Muscle of leg (tissue), 11 donors: ENCODE data around the gene ZKSCAN4. TPM values are rescaled to one million over a fixed set of nuclear protein-coding genes. Genes with fewer than 3 reads are reported as not detected.

Source experiments
- DNase-seq: peaks from one replicate; pipeline ENCODE4 v3.0.0; 2013
- H3K27ac ChIP-seq: one replicate; pipeline ENCODE4 v1.5.1; 2013; ENCODE audit warnings: mild to moderate bottlenecking, low read length, control low read depth
- H3K27me3 ChIP-seq: one replicate; pipeline ENCODE4 v1.6.1; 2013; ENCODE audit warnings: low read length; ENCODE audit not compliant: control insufficient read depth, insufficient read depth
- H3K36me3 ChIP-seq: one replicate; pipeline ENCODE4 v1.6.1; 2013; ENCODE audit warnings: low read length; ENCODE audit not compliant: control insufficient read depth, insufficient read depth
- H3K4me1 ChIP-seq: one replicate; pipeline ENCODE4 v1.6.1; 2013; ENCODE audit warnings: low read length; ENCODE audit not compliant: control insufficient read depth, insufficient read depth
- H3K4me3 ChIP-seq: one replicate; pipeline ENCODE4 v1.5.1; 2013; ENCODE audit warnings: low read length, control low read depth
- H3K9me3 ChIP-seq: replicated peaks from 2 replicates; pipeline ENCODE4 v1.6.1; 2013; ENCODE audit warnings: low read depth, low read length; ENCODE audit not compliant: control insufficient read depth
- WGBS: methylation state at CpG from one replicate; pipeline ENCODE4 v1.1.5; 2013; ENCODE audit warnings: missing lambda C conversion rate; ENCODE audit not compliant: insufficient coverage; 5-methylcytosine and 5-hydroxymethylcytosine counted together
- polyA plus RNA-seq, 8 donors: library from polyadenylated mRNA; unstranded; fragments of 120-200 nt; gene quantifications; one replicate each; pipeline versions ENCODE4 v1.2.1 to v1.2.3, GENCODE V29; 2013; ENCODE audit warnings: inconsistent platforms in 1 of 8, low replicate concordance in 1 of 8; ENCODE audit not compliant: insufficient read length in 8 of 8, insufficient read depth in 1 of 8
- total RNA-seq: library from RNA; stranded (reverse); fragments of 120-200 nt; gene quantifications from one replicate; pipeline ENCODE4 v1.2.4, GENCODE V29; 2013

ZKSCAN4 gene
- total and polyA plus RNA-seq, 9 donors = 4.8 to 7.0 (median 5.6) TPM

DNA sequence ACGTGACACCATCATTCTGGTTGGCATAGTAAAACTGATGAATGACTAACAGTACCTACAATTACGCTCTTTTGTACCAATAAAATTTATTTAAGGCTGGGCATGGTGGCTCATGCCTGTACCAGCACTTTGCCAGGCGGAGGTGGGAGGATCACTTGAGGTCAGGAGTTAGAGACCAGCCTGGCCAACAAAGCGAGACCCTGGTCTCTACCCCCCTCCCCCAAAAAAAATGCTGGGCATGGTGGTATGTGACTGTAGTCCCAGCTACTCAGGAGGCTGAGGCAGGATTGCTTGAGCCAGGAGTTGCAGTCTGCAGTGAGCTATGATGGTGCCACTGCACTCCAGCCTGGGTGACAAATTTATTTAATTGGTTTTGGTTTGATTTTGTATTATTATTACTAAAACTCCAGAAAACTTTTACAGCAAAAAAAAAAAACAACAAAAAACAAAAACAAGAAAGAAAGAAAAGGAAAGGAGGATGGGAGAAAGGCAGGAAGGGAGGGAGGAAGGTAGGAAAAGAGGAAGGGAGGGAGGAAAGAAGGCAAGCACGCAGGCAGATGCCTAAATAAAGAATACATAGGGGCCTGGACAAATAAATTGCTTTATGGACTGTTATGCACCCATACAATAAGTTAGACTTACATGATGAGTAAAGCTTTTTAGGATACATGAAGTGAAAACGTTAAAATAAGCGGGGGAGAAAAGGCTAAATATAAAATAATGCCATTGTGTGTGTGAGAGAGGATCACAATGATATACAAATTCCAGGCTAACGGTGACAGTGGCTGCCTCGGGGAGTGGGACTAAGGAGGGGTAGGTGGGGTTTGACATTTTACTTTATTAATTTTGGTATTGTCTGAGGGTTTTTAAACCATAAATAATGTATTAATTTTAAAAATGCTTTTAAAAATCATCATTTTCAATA is 27.7 kb downstream of the ZKSCAN4 start:
- H3K9me3 ChIP-seq = no peaks in the 10 kb centered on the region
- peaks cover 11% of the 10 kb centered on the region for H3K4me1 ChIP-seq
- peak overlapping the region; percentile 87 for H3K27ac ChIP-seq
- 20% methylated on average over 2 of the region's 9 CpGs for WGBS
- H3K36me3 ChIP-seq = peaks cover 23% of the 10 kb centered on the region
- H3K27me3 ChIP-seq = peaks cover 7% of the 10 kb centered on the region
- no peak for DNase-seq
- H3K4me3 ChIP-seq = peak overlapping the region; percentile 80

DNA sequence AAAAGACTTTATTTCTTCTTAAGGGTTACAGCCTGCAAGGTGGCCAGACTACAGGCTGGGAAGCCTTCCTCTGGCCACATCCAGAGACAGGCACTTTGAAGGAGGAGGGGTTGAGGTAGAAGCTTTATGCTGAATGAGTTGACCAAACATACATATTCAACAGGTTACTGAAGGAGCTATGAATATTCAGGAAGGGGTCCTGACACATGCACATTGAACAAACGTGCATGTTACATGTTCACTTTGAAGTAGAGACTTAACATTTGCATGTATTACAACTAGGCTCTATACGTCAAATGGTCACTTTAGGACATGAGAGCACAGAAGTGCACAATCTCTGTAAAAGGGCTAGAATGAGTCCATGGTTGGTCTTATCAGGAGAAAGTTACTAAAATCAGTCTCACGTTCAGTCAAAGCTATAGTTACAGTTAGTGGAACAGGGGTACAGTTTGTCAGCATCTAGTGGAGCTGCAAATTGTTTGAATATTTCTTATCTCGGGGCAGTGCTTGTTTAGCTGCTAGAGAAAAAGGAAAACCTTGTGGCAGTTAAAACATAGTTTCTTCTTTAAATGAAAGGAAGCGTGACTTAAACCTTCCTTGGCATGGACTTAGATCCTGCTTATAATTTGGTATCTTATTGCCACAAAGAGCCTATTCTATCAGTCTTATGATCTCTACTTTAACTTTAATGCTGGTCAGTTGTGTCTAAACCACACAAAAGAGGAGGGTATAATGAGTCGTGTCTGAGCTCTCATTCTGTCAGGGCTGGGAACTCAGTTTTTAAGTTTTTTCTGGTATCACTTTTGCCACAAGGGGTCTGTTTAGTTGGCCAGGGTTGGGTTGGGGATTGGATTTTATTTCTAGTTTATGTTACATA is 31.6 kb downstream of the ZKSCAN4 start:
- WGBS = 54% methylated on average over 3 of the region's 6 CpGs
- peaks cover 14% of the 10 kb centered on the region for H3K4me1 ChIP-seq
- H3K27me3 ChIP-seq = peaks cover 37% of the 10 kb centered on the region
- no peaks in the 10 kb centered on the region for H3K9me3 ChIP-seq
- H3K27ac ChIP-seq = no peak overlapping the region
- no peak overlapping the region for H3K4me3 ChIP-seq
- no peak for DNase-seq
- H3K36me3 ChIP-seq = no peaks in the 10 kb centered on the region

DNA sequence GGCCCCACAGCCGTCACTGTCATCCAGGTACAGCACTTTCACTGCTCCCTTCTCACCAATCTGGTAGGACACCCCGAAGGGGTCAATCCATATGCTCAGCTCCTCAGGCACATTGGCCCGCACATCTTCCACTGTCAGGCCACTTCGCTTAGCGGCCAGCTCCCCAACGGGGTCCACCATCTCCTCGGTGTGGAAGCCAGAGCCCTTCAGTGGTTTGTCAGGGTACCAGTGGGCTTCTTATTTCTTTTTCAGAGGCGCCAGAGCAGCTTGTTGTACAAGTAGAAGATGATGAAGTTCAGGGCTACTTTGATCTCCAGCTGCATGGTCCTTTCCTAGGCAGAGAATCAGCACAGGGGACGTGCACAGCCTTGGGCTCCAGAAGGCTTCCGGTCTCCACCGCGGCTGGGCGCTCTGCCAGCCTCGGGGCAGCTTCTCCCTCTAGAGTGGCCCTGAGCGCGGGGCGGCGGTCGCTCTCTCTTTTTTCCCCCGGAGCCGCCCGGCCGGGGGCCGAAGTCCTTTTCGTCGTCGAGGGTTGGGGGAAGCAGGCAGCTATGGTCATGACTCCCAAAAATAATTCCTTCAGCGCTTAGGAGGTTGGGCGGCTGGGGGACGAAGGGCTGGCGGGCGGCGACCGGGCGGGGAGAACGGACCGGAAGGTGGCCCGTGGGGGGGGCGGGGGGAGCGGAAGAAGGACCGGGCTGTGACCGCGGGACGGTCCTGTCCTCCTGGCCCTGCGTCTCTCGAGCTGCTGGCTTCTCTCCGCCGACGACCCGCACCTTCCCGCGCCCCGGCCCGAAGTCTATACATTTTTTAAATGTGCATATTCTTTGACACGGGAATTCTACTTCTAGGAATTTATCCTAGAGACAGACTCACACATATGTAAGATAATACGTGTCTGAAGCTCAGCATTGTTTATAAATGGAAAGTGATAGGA is 33.5 kb downstream of the ZKSCAN4 start:
- peak overlapping the region; percentile 74 for H3K27ac ChIP-seq
- no peaks in the 10 kb centered on the region for H3K36me3 ChIP-seq
- 16% methylated on average over 33 of the region's 56 CpGs for WGBS
- peak overlapping the region; percentile 59 for H3K4me3 ChIP-seq
- no peaks in the 10 kb centered on the region for H3K9me3 ChIP-seq
- peaks cover 9% of the 10 kb centered on the region for H3K4me1 ChIP-seq
- peaks cover 48% of the 10 kb centered on the region for H3K27me3 ChIP-seq
- peak; percentile 82 for DNase-seq

- H3K9me3 ChIP-seq = no peaks in the 10 kb centered on the region
- H3K27ac ChIP-seq = no peak overlapping the region
- H3K36me3 ChIP-seq = no peaks in the 10 kb centered on the region
- H3K27me3 ChIP-seq = peaks cover 49% of the 10 kb centered on the region
- 94% methylated on average over 11 of the region's 12 CpGs for WGBS
- no peak for DNase-seq
- no peak overlapping the region for H3K4me3 ChIP-seq
- peaks cover 9% of the 10 kb centered on the region for H3K4me1 ChIP-seq
Measured at GRCh38 chr6:28217890-28218289, 34.2 kb downstream of the ZKSCAN4 start.

DNA sequence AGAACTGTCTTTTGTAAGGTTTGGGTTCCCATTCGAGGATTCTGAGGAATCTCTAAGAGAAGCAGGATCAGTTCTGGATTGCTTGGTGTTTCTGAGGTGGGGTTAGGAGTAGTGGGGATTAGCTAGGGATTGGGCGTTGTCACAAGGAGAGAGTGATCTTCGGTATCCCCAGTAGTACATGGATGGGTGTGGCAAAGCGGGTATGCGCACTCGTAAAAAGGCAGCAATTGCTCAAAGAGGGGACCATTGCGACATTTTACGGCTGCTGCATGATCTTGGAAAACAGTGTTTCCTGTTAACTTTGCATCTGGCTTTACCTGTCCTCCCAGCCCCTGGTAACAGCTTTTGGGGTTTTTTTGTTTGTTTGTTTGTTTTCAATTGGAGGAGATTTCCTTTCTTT is 36.6 kb downstream of the ZKSCAN4 start:
- 30% methylated on average over 6 of the region's 8 CpGs for WGBS
- peaks cover 9% of the 10 kb centered on the region for H3K4me1 ChIP-seq
- no peak overlapping the region for H3K4me3 ChIP-seq
- no peaks in the 10 kb centered on the region for H3K36me3 ChIP-seq
- DNase-seq = no peak
- H3K27me3 ChIP-seq = peaks cover 66% of the 10 kb centered on the region
- no peaks in the 10 kb centered on the region for H3K9me3 ChIP-seq
- H3K27ac ChIP-seq = no peak overlapping the region

DNA sequence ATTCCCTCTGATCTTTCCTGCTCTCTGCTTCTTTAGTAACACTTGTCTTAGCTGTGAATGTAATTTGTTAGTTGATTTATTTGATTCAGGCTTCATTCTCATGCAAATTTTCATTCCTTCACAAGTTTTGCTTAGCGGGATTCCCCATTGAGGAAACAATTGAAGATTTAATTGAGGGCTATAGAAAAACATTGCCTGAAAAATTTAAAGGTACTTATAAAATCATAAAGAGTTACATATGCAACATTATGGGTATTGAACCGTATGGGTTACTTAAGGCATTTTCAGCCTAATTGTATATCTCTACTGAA is 38.9 kb downstream of the ZKSCAN4 start:
- Histone ChIP-seq H3K36me3 (no peaks in the 10 kb centered on the region), H3K27ac (peak overlapping the region; percentile 70), H3K4me3 (peak overlapping the region; percentile 2), H3K9me3 (no peaks in the 10 kb centered on the region), H3K4me1 (peaks cover 9% of the 10 kb centered on the region), H3K27me3 (peaks cover 64% of the 10 kb centered on the region)
- WGBS = no CpG with 5 or more reads among the region's 2 CpGs
- DNase-seq = no peak

DNA sequence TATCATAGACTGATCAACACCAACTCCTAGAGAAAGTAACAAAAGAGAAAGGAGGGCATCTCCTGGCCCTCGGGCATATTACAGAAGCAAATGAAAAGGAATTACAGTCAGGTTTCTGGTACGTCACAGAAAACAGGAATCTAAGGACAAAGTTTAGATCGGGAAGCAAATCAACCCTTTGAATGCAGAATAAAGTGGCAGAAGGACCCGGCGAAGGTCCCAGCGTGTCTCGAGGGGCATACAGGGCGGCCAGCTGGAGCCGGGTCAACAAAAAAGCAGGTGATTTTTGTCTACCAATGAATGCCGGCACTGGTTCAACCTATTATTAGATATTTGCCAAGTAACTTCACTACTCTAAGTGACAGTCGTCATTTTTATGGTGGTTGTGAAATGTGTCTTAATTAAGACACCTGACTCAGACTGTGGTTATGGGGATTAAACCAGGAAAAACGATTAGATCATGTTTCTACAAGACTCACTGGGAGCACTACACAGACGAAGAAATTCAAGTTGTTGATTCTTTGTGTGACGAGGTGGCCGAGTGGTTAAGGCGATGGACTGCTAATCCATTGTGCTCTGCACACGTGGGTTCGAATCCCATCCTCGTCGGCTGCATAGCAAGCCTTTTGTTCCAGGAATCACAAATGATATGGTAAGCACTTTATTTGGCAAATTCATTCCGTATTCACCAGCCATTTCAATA is 39.4 kb downstream of the ZKSCAN4 start:
- no peaks in the 10 kb centered on the region for H3K9me3 ChIP-seq
- peaks cover 64% of the 10 kb centered on the region for H3K27me3 ChIP-seq
- DNase-seq = peak; percentile 47
- 5% methylated on average over 10 of the region's 21 CpGs for WGBS
- H3K27ac ChIP-seq = peak overlapping the region; percentile 70
- H3K36me3 ChIP-seq = no peaks in the 10 kb centered on the region
- H3K4me1 ChIP-seq = peaks cover 9% of the 10 kb centered on the region
- peak overlapping the region; percentile 2 for H3K4me3 ChIP-seq

DNA sequence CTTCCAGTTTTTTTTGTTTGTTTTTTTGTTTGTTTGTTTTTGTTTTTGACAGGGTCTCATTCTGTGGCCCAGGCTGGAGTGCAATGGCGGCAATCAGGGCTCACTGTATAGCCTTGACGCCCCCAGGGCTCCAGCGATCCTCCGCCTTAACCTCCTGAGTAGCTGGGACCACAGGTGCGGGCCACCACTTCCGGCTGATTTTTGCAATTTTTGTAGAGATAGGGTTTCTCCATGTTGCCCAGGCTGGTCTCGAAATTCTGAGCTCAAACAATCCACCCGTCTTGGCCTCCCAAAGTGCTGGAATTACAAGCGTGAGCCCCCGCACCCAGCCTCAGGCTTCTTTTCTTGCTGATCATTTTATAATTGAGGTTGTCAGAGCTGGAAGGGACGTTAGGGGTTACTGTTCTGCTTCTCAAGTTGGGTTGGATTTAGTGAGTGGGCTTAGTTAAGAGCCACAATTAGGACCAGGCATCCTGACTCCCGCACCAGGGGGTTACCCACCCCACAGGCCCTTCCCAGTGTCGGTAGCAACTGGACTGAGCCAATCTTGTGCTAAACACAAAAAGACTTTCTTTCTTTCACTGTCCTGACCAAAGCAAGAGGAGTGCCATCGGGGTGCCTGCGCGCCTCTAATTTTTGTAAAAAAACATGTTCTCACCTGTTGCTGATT is 40.1 kb downstream of the ZKSCAN4 start:
- peaks cover 15% of the 10 kb centered on the region for H3K4me1 ChIP-seq
- H3K27ac ChIP-seq = peak overlapping the region; percentile 70
- peak overlapping the region; percentile 2 for H3K4me3 ChIP-seq
- H3K9me3 ChIP-seq = no peaks in the 10 kb centered on the region
- WGBS = 4% methylated on average over 7 of the region's 16 CpGs
- H3K27me3 ChIP-seq = peaks cover 66% of the 10 kb centered on the region
- H3K36me3 ChIP-seq = no peaks in the 10 kb centered on the region
- DNase-seq = no peak
